GM19043 (cell line): Measurements from ENCODE around the gene PSEN1.

ENCODE experiments used
- ATAC-seq: cut with Tn5 transposase; IDR thresholded peaks from one replicate; pipeline ENCODE4 v1.9.1; 2021; ENCODE audit warnings: low read depth; ENCODE audit not compliant: unreplicated experiment

The PSEN1 gene

DNA sequence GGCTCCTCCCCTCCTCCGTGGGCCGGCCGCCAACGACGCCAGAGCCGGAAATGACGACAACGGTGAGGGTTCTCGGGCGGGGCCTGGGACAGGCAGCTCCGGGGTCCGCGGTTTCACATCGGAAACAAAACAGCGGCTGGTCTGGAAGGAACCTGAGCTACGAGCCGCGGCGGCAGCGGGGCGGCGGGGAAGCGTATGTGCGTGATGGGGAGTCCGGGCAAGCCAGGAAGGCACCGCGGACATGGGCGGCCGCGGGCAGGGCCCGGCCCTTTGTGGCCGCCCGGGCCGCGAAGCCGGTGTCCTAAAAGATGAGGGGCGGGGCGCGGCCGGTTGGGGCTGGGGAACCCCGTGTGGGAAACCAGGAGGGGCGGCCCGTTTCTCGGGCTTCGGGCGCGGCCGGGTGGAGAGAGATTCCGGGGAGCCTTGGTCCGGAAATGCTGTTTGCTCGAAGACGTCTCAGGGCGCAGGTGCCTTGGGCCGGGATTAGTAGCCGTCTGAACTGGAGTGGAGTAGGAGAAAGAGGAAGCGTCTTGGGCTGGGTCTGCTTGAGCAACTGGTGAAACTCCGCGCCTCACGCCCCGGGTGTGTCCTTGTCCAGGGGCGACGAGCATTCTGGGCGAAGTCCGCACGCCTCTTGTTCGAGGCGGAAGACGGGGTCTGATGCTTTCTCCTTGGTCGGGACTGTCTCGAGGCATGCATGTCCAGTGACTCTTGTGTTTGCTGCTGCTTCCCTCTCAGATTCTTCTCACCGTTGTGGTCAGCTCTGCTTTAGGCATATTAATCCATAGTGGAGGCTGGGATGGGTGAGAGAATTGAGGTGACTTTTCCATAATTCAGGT, at the start of gene PSEN1:
Gene PSEN1 (plus strand): TSS at position 121 of the 839 bp plus-strand sequence. CDS start 11,513 bp downstream, outside the sequence.
- ATAC-seq, result peak; percentile 81

DNA sequence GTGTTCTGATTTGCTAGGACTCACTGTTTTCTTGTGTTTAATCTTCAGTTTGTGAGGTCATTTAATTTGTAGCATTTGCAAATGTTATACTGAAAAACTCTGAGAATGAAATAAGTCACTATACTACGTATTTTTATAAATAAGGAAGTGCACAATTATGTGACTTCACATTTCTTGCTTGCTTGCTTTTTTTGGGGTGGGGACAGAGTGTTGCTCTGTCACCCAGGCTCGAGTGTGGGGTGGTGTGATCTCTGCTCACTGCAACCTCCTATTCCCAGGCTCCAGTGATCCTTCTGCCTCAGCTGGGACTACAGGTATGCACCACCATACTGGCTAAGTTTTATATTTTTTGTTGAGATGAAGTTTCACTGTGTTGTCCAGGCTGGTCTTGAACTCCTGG, 45.3 kb upstream of the PSEN1 start:
- ATAC-seq, result no peak

GRCh38 chr14:73097421-73097820, 38.9 kb upstream of the PSEN1 start:
- ATAC-seq, result no peak

GRCh38 chr14:73100334-73100733, 36.0 kb upstream of the PSEN1 start:
- no peak for ATAC-seq

GRCh38 chr14:73102806-73103497, 33.4 kb upstream of the PSEN1 start:
- no peak for ATAC-seq

DNA sequence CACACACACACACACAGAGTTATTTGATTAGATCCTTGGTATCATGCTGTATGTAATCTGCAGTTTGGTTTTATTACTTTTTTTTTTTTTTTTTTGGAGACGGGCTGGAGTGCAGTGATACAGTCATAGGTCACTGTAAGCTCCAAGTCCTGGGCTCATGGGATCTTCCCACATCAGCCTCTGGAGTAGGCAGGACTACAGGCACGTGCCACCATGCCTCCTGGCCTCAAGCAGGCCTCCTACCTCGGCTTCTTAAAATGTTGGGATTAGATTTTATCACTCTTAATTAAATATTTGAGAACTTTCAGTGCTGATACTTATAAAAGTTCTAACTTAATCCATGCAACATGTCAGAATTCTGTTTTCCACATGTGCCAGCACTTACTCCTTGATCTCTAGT, 31.3 kb upstream of the PSEN1 start:
- no peak for ATAC-seq

DNA sequence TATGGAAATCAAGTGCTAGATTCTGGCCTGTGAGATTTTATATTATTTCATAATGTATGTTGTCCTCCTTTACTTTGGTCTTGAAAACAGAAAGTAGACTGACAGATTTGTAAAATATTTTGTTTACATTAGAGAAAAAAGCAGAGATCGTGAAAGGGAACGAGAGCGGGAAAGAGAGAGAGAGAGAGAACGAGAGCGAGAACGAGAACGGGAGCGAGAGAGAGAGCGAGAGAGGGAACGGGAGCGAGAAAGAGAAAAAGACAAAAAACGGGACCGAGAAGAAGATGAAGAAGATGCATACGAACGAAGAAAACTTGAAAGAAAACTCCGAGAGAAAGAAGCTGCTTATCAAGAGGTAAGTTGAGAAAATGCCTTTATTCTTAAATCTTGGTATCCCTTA, 30.6 kb upstream of the PSEN1 start:
- no peak for ATAC-seq

DNA sequence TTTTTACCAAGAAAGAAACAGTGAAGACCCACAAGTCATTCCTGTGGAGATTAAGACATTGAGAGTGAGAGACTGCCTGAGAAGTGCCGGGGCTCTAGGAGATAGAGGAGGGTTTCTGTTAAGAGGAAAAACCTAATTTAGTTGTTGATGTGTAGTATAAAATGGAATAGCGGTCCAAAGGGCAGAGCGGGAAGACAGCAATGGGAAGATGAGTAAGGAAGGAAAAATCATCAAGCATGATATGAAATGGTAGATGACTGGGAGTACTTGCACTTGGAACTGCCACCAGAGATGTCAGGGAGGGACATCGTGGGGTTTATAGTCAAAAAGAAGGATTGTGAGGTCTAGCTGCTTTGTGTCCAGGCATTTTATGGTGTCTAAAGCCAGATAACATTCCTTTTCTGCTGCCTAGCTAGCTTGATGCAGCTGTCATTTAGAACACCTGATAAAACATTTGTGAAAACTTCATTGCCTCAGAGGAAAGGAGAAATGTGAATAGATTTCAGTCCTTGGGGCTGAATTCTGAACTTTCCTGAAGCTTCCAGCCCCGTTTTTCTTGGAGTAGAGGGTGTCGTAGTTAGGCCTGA, 20.1 kb upstream of the PSEN1 start:
- ATAC-seq, result no peak

- no peak for ATAC-seq
Measured at GRCh38 chr14:73124180-73124894, 12.0 kb upstream of the PSEN1 start.

GRCh38 chr14:73125169-73125588, 11.1 kb upstream of the PSEN1 start:
- no peak for ATAC-seq

DNA sequence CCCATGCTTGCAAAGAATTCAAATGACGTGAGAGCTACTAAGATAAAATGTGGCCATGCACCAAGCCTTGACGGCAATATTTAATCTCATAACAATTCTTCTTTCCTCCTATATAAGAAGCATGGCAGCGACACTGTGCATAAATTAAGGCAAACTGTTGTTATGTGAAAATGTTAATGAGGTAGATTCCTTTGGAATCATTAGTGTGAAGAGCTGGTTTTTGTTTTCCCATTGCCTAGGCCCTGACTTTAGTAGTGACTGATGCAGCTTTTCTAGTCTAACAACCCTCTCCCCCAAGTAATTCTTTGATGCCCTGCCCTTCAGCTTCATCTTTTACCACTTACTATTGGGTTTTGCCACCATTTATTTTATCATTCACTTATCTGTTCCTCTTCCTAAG, 10.6 kb upstream of the PSEN1 start:
- no peak for ATAC-seq

DNA sequence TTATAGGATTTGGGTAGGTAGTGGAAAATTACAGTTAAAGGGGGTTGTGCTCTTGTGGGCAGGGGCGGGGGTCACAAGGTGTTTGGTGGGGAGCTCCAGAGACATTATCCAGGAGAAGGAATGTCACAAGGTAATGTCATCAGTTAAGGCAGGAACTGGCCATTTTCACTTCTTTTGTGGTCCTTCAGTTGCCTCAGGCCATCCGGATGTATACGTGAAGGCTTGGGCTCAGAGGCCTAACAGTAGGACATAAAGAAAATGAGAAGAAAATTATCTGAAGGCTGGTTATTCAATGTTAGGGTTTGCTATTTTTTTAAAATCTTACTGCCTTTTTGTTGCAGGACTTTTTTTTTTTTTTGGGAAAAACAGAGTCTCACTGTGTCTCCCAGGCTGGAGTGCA, 2.5 kb upstream of the PSEN1 start:
- ATAC-seq, result no peak

DNA sequence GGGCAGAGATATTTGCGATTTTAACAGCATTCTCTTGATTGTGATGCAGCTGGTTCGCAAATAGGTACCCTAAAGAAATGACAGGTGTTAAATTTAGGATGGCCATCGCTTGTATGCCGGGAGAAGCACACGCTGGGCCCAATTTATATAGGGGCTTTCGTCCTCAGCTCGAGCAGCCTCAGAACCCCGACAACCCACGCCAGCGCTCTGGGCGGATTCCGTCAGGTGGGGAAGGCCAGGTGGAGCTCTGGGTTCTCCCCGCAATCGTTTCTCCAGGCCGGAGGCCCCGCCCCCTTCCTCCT, 271 bp upstream of the PSEN1 start:
- no peak for ATAC-seq

DNA sequence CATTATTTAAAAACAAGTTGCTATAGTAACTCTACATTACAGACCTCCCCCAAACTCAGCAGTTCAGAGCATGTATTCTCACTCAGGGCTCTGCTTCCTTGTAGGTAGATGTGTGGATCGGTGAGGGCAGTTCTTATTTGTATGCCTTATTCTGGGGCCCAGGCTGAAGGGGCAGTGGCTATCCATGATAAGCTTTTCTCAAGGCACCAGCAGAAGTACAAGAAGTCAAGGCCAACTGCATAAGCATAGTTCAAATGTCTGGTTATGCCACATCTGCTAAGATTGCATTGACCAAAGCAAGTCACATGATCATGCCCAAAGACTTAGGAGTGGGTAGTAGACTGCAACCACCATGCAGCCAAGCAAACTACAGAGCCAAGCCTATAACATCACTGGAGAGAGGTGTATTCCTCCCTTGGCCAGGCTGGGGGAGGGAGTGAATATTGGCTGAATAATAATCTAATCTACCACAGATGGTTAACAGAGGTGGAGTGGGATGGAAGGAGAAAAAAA, 4.6 kb downstream of the PSEN1 start:
- ATAC-seq, result no peak

DNA sequence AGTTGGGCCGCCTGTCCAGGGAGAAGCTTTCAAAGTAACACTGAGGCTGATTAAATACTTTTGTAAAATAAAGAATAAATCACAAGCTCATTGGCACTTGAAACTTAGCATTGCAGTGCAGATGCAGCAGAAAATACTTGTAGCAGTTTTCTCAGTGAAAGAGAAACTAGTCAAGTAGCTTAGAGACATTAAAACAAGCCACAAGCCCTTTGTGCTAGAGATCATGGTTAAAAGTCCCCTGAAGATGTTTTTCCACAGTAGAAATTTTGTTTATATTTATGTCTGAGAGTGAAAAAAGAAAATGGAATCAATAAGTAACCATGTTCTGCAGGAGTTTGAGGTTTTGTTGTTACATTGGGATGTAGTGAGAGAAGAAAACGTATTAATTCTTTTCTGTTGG, 5.9 kb downstream of the PSEN1 start:
- no peak for ATAC-seq

DNA sequence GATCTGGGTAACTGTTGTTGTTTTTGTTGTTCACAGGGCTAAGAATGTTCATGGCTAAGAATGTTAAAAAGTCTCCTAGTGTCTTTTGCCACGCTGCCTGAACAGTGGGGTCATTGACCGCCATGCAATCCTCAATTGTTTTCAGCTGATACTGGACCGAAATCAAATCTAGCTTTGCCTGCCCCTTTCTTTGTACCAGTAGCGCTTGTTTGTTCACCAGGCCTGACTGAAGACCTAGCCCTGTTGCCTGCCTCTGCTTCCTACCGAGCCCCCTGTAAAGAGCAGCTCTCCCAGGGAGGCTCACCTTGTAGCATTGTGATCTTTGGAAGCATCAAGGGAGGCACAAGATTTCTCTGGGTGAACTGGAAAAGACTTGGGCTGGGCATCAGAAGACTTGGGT, 6.7 kb downstream of the PSEN1 start:
- no peak for ATAC-seq

DNA sequence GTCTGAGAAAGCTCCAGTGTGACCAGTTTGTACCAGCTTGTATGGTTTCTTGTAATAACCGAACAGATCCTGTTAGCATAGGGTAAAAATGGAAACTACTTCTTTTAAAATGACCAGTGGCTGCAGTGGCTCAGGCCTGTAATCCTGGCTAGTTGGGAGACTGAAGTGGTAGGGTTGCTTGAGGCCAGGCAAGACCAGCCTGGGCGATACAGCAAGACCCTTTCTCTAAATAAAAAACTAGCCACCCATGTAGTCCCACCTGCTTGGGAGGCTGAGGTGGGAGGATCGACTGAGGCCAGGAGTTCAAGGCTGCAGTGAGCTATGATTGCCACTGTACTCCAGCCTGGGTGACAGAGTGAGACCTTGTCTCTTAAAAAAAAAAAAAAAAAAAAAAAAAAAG, 7.3 kb downstream of the PSEN1 start:
- ATAC-seq, result no peak

- no peak for ATAC-seq
Measured at GRCh38 chr14:73145371-73145770, 9.1 kb downstream of the PSEN1 start.

- no peak for ATAC-seq
Measured at GRCh38 chr14:73146111-73146510, 9.8 kb downstream of the PSEN1 start.

- no peak for ATAC-seq
Measured at GRCh38 chr14:73149753-73150152, 13.4 kb downstream of the PSEN1 start.

DNA sequence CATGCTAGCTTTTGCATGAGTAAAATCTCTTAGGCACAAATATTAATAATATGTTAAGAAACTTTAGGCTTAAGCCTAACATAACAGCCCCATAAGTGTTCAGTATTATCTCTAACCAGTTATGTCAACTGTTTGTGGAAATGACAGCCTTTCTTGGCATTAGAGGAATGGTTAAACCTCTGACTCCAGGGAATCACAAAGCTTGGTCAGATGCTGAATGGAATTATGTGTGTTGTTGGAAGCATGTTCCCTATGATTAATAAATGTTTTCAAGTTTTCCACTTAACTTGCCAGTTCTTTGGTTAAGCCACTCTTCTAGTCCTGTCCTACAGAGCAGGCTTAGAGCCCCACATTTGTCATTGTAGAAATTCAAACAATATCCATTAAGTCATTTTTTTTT, 17.0 kb downstream of the PSEN1 start:
- ATAC-seq, result no peak
